Measurements from ENCODE around the gene NUP85.

GRCh38 chr17:75262112-75262606 is 56.7 kb downstream of the NUP85 start:
- no peak for TF ChIP-seq POLR2AphosphoS5 (IDR thresholded peaks at IDR 0.05; ENCODE audit: low read depth, low read length)
- TF ChIP-seq, protein P1, sequence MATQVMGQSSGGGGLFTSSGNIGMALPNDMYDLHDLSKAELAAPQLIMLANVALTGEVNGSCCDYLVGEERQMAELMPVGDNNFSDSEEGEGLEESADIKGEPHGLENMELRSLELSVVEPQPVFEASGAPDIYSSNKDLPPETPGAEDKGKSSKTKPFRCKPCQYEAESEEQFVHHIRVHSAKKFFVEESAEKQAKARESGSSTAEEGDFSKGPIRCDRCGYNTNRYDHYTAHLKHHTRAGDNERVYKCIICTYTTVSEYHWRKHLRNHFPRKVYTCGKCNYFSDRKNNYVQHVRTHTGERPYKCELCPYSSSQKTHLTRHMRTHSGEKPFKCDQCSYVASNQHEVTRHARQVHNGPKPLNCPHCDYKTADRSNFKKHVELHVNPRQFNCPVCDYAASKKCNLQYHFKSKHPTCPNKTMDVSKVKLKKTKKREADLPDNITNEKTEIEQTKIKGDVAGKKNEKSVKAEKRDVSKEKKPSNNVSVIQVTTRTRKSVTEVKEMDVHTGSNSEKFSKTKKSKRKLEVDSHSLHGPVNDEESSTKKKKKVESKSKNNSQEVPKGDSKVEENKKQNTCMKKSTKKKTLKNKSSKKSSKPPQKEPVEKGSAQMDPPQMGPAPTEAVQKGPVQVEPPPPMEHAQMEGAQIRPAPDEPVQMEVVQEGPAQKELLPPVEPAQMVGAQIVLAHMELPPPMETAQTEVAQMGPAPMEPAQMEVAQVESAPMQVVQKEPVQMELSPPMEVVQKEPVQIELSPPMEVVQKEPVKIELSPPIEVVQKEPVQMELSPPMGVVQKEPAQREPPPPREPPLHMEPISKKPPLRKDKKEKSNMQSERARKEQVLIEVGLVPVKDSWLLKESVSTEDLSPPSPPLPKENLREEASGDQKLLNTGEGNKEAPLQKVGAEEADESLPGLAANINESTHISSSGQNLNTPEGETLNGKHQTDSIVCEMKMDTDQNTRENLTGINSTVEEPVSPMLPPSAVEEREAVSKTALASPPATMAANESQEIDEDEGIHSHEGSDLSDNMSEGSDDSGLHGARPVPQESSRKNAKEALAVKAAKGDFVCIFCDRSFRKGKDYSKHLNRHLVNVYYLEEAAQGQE (IDR thresholded peaks at IDR 0.05; ENCODE audit: insufficient read depth in 1 of 2, low read depth in 2 of 2, low read length in 1 of 2): no peak
- TF ChIP-seq, protein P2, sequence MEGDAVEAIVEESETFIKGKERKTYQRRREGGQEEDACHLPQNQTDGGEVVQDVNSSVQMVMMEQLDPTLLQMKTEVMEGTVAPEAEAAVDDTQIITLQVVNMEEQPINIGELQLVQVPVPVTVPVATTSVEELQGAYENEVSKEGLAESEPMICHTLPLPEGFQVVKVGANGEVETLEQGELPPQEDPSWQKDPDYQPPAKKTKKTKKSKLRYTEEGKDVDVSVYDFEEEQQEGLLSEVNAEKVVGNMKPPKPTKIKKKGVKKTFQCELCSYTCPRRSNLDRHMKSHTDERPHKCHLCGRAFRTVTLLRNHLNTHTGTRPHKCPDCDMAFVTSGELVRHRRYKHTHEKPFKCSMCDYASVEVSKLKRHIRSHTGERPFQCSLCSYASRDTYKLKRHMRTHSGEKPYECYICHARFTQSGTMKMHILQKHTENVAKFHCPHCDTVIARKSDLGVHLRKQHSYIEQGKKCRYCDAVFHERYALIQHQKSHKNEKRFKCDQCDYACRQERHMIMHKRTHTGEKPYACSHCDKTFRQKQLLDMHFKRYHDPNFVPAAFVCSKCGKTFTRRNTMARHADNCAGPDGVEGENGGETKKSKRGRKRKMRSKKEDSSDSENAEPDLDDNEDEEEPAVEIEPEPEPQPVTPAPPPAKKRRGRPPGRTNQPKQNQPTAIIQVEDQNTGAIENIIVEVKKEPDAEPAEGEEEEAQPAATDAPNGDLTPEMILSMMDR (IDR thresholded peaks at IDR 0.05): no peak
